ENCODE results near the gene IGDCC3.
"Not testable (repeated sequence)": the region's sequence is repeated elsewhere in the genome, so short reads cannot be mapped to it uniquely, and the experiment has no call there.

IGDCC3 gene

DNA sequence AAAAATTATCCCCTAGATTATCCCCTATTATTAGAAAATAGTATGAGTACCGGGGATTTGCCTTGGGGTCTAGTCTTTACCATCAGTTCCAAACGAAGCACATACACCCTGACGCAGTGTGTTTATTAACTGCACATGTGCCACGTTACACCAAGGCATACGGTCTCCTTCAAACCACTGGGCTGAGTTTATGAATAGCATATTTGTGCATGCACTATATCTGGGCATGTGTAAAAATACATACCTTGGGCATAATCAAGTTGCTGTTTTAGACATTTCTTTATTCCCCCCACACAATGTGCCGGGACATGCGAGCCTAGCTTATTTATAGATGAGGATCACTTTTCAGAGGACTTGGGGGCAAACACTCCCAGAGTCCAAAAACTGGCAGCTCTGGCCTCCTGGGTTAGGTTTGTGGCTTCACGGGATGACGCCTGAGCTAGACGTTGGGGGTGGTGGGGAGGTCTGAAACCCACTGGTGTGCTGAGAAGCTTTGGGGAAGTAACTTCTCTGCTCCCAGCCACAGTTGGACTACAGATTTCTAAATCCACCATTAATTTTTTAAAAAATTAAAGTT is 28.7 kb upstream of the IGDCC3 start:
- no peak for DNase-seq (ENCODE audit: low read depth in 1 of 2, low spot score in 1 of 2)

DNA sequence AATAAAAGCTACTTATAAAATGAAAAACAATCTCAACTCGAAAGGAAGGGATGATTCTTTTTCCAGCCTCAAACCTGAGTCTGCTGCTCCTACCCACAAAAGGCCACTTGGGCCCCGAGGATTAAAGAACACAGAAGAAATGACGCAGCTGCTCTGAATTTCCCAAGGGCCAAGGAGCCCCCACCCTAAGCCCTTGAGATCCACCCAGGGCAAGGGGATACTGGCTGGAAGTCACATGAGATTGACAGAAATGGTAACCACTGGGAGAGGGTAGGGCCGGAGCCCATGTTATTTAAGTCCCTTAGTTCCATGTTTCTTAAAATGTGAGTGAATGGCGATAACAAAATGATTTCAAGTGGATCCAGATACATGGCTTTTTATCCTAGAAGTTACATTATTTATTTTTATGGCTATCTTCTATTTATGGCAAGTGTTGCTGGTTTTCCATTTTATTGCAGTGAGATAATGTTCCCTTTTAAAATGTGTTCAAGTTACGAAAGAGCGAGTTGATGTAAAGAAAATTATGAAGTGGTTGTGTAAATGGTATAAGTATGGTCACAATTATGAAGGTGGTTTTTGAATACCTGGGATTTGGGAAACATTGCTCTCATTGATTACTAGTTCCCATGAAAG is 28.1 kb upstream of the IGDCC3 start:
- no peak for DNase-seq (ENCODE audit: low read depth in 1 of 2, low spot score in 1 of 2)

DNA sequence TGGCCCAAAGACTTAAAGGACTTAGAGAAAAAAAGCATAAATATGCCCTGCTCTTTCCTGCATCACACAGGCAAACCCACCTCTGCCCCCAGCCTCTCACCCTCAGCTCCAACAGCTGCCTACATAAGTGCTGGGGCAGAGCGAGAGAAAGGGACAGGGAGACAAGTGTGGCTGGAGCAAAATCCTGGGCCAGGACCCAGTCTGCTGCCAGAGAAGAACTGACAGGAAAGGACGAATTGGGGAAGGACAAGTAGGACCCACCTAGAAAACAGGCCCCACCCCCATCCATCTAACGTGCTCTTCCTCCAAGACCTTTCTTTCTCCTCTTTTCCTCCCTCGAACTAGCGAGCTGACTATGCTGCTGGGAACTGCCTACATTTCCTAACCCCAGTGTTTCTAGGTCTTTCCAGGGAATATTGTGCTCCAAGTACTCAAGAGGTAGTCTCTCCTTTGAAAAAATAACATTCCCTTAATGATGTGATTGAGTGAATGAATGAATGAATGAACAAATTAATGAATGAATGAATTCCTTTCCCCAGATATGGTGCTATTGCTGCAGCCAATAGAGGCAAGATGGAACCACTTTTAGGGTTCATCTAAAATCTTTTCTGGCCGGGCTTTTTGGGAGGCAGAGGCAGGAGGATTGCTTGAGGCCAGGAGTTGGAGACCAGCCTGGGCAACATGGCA is 26.5 kb upstream of the IGDCC3 start:
- DNase-seq (ENCODE audit: low read depth in 1 of 2, low spot score in 1 of 2): no peak

DNA sequence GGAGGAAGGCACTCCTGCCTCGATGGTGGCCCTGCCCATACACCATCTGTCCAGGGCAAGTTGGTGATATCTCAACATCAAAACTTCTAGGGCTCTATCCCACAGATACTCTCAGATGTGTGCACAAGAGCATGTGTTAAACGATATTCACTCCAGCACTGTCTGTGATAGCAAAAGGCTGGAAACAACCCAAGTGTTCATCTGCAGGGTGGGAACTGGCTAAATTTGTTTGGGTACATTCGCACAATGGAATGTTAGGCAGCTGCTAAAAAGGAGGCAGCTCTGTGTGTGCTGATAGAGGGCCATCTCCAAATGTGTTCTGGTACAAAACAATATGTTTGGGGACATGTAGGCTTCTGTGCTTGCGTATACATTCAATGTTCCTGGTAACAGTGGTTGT is 25.2 kb upstream of the IGDCC3 start:
- DNase-seq (ENCODE audit: low read depth in 1 of 2, low spot score in 1 of 2): no peak

DNA sequence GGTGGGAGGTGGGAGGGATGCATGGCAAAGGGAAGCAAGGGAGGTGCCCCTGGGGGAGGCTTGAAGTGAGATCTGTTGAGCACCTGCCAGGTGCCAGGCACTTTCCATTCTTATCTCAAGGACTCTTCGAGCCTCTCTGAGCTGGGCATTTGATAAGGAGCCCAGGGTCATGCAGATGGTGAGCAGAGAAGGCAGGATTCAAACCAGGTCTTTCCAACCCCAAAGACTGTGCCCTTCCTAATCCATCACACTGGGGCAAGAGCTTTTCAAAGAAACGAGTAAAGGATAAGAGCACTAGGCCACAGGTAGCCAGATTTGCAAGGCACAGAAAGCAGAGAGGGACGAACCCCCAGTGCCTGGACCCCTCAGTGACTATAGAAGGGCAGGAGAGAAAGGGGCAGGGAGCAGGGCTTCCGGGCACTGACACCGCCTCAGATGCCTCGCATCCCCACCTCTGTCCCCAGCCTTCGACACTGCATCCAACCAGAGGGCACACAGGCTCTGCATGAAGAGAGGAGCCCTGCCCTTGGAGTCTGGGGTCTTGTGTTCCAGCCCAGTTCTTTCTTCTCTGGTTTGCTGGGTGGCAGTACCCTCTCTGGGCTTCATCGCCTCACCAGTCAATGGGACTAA is 23.9 kb upstream of the IGDCC3 start:
- DNase-seq (ENCODE audit: low read depth in 1 of 2, low spot score in 1 of 2): no peak

DNA sequence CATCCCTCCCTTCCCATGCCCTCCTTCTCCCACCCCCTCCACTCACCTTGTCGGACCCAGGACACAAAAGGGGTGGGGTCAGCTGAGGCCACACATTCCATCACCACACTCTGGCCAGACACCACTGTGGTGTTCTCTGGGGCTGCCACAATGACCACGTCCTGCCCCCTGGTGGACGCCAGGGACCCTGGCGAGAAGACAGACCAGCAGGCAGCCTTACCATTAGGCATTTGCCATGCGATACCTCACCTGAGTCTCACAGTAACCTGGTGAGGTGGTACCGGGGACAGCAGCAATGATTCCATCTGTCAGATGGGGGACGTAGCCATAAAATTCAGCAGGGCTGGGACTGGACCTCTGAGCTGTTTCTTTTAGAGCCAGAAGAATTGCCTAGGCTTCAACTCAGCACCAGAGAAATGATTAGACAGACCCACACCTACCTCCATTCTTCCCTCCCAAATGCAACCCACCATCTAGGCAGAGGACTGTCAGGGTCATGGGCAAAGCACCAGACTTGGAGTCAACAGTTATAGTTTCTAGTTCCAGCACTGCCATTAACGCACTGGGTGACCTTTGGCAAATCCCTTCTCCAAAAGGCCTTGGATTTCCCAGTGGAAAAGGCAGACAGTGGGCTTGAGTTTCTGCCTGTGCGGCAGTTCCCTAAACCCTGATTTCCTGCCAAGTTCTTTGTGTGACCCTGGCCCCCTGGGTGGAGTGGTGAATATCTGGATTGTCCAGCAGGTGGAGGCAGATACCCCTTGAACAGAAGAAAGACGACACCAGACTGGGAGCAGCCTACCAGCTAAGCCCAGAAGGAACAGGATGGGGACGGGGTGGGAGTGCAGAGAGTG is 23.2 kb upstream of the IGDCC3 start:
- peak; percentile 10 to 15 for DNase-seq (ENCODE audit: low read depth in 1 of 2, low spot score in 1 of 2)

DNA sequence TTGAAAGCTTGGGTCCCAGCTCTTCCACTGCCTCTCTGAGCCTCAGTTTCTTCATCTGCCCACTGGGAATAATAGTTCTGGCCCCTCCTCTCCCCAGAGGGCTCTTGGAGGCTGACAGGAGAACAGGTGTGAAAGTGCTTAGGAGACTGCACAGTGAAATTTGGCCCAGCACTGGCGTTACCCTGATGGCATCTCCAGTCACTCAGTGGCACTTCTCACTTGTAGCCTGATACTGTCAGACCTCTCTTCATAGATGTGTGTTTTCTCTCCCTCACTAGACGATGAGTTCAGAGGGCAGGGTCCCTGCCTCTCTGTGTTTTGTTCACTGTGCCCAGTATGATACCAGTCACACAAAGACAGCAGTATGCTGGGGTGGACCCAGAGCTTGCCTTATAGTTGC is 22.2 kb upstream of the IGDCC3 start:
- no peak for DNase-seq (ENCODE audit: low read depth in 1 of 2, low spot score in 1 of 2)

DNA sequence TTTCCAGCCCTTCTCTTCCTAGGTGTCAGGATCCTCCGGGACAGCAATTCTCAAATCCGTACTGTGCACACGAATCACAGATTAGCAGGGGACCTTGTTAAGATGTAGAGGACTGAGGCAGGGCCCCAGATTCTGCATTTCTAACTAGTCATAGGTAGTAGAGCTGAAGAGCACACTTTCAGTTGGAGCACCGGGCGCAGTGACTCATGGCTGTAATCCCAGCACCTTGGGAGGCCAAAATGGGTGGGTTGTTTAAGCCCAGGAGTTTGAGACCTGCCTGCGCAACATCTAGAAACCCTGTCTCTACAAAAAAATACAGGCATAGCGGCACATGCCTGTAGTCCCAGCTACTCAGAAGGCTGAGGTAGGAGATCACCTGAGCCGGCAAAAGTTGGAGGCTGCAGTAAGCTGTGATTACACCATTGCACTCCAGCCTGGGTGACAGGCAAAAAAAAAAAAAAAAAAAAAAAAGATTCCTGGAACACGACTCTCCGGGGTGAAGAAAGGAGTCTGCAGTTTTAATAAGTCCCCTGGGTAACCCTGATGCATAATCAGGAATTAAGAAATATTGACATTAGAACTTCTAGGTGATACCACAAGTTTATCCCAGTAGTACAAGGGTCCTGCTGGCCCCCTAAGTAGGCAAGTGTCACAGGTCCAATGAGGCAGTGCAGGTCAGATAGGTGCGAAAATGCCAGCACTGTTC is 21.4 kb upstream of the IGDCC3 start:
- no peak for DNase-seq (ENCODE audit: low read depth in 1 of 2, low spot score in 1 of 2)

DNA sequence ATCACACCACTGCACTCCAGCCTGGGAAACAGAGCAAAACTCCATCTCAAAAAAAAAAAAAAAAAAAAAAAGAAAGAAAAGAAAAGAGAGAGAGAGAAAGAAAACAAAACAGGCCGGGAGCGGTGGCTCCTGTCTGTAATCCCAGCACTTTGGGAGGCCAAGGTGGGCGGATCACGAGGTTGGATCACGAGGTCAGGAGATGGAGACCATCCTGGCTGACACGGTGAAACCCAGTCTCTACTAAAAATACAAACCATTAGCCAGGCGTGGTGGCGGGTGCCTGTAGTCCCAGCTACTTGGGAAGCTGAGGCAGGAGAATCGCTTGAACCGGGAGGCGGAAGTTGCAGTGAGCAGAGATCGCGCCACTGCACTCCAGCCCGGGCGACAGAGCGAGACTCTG is 20.7 kb upstream of the IGDCC3 start:
- DNase-seq (ENCODE audit: low read depth in 1 of 2, low spot score in 1 of 2): not testable (repeated sequence)

DNA sequence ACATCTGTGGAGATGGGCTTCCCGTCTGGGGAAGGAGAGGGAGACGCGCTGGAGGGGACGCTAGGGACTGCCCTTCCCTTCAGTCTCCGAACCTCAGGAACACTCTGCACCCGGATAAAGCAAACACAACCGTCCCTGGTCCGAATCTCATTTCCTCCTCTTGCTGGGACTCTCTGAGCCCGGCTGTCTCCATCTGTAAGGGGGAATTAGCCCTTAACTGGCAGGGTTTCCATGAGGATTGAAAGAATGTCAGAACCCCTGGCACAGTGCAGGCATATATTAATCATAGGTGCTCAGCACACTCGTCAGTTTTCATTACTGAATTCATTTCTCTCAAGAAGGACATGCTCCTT is 19.1 kb upstream of the IGDCC3 start:
- DNase-seq (ENCODE audit: low read depth in 1 of 2, low spot score in 1 of 2): no peak

DNA sequence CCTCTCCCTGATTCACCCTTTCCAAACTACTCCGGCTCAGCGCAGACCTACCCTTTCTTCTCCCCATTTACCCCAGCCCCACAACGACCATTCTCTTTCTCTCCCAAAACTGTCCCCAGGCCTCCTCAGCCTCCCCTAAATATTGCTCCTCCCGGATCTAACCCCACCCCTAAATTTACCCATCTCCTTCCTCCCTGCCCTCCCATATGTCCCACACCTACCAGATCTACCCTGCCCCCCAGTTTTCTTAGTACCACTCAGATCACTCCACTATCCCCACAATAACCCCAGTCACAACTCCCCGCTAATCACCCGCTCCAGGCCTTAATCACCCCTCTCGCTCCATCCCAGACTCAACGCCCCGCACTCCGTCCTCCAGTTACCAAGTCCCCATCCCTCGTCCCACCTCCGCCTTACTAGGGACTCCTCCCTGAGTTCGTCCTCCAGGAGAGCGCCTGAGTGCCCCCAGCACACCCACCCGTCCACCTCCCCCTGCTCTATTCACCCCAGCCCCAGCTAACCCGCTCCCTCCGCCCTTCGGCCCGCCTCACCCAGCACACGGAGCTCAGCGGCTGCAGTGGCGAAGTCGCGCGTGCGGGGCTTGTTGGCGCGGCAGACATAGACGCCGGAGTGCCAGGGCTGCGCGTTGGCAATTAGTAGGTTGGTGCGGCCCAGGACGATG is 18.6 kb upstream of the IGDCC3 start:
- no peak for DNase-seq (ENCODE audit: low read depth in 1 of 2, low spot score in 1 of 2)

DNA sequence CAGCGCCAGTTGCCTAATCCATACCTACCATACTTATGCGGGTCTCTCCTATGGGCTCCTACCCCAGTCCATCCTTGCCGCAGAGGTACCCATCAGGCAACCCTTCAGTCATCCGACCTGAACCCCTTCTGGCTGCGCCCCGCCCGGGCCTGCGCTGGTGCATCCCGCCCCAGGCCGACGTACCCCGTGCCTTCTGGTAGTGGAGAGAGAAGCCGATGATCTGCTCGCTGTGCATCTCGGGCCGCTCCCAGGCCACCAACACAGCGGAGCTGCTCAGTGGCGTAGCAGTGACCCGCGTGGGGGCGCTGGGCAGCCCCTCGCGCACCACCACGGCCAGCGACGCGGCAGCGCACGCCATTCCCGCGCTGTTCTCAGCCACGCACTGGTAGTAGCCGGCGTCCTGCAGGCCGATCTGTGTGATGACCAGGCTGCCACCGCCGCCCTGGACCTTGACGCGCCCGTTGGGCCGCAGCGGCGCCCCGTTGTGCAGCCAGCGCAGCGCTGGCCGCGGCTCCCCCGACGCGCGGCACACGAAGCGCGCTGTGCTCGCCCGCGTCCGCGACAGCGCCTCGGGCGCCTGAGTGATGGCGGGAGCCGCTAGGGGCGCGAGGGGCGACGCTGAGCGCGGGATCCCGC is 17.9 kb upstream of the IGDCC3 start:
- DNase-seq (ENCODE audit: low read depth in 1 of 2, low spot score in 1 of 2): no peak

DNA sequence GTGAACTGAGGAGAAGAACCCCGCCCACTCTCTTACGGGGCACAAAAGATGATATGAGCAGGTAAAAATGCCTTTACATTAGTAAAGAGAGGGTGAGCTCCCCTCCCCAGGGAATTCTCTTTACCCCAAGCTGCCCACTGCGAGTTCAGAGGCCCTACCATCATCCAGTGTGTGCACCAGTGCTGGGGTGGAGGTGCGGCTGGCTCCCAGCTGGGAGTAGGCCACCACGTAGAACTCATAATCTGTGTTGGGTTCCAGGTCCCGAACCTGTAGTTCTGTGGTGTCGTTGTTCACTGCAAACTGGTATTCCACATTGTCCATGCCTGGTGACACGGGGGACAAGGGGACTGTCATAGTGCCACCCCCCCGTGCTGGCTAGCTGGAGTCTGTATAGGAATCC is 17.1 kb upstream of the IGDCC3 start:
- DNase-seq (ENCODE audit: low read depth in 1 of 2, low spot score in 1 of 2): no peak

DNA sequence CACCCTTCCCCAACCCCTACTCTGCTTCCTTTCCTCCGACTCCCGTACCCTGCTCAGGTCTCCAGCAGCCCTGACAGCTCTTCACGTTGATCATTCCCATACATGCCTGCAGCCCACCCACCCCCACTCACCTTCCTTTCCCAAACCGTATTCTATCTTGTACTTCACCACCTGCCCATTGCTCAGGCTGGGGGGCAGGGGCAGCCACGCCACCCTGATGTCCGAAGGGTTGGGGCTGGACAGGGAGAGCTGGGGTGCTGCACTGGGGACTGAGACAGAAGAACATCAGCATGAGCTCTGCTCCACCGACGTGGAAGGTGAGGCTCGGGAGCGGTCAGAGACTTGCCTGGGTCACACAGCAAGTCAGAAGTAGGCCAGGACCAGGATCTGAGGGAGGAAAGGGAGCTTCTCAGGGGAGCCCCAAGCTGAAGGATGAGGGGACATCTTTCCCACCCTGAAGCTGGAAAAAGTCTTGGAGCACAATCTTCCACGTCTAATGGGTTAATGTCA is 16.5 kb upstream of the IGDCC3 start:
- DNase-seq (ENCODE audit: low read depth in 1 of 2, low spot score in 1 of 2): no peak

DNA sequence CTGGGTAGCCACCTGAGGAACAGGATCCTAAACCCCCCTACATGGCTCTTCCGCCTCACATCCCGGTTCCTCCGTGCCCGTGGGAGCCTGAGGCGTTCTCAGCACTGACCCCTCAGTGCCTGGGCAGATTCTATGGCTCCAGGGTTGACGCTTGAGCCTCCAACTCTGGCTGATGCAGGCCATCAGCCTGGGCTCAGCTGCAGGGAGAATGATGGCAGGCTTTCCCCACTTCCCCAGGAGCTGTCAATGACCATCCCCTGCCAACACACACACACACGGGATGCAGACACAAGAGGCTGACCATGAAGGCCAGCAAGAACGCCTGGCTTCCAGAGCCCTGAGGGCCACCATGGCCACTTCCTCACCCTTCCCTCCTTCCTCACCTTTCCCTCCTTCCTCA is 15.8 kb upstream of the IGDCC3 start:
- DNase-seq (ENCODE audit: low read depth in 1 of 2, low spot score in 1 of 2): no peak

DNA sequence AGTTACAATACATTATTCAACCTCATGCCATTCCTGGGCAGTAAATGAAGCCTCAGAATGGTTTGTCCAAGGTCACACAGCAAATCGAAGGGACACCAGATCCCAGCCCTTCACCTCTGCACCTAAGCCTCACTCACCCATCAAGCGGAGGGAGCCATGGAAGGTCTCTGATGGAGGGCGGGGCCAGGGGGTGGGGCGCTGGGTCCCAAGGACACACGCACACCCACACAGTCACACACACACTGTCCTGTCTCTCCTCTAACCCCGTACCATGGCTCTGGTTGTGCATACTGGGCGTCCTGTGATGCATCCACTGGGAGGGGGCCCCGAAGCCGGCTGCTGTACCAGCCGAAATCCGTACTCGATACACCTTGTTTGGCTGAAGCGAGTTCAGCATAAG is 15.3 kb upstream of the IGDCC3 start:
- no peak for DNase-seq (ENCODE audit: low read depth in 1 of 2, low spot score in 1 of 2)

DNA sequence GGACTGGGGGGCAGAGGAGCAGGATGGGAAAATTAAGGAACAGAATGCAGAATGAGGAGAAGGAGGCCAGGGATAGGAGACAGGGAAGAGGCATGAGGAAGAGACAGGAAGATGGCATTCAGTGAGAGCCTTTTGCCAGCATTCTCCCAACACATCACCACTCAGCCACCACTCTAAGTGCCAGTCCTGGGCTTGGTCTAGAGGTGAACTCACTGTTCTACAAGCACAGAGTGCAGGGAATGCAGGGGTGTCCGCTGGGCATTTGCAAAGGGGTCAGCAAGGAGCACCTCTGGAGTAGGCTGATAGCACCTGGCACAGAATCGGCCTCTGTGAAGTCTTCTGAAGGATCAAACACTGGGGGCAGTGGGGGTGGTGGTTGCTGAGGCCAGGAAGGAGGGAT is 14.6 kb upstream of the IGDCC3 start:
- no peak for DNase-seq (ENCODE audit: low read depth in 1 of 2, low spot score in 1 of 2)

DNA sequence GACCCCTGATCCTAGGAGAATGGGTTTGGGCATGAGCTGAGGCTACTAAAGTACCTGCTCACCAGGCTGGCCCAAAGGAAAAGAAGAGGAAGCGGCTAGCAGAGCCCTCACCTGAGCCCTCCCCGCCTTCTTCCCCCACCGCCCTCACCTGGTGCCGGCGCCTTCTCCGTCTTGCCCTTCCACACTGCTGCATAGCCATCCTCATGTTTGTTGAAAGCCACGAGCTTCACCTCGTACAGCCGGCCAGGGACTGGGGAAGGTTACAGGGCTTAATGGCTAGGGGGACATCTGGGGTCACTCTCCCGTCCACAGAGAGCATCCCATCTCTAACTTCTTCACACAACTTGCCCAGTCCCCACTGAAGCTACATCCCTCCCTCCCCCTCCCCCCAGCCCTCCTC is 13.9 kb upstream of the IGDCC3 start:
- no peak for DNase-seq (ENCODE audit: low read depth in 1 of 2, low spot score in 1 of 2)

DNA sequence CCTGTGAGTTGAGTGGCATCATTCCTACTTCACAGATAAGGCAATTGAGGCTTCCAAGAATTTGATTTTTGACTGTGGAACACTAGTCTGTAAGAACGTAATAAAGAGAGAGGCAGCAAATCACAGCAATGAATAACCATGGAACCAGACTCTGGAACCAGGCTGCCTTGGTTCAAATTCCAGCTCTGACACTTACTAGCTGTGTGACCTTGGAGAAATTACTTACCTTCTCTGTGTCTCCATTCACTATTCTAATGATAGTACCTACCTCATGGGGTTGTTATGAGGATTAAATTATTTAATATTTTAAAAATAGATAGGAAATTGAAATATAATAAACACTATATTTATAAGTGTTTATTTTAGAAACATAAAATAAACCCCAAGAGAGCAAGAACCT is 12.6 kb upstream of the IGDCC3 start:
- DNase-seq (ENCODE audit: low read depth in 1 of 2, low spot score in 1 of 2): no peak

DNA sequence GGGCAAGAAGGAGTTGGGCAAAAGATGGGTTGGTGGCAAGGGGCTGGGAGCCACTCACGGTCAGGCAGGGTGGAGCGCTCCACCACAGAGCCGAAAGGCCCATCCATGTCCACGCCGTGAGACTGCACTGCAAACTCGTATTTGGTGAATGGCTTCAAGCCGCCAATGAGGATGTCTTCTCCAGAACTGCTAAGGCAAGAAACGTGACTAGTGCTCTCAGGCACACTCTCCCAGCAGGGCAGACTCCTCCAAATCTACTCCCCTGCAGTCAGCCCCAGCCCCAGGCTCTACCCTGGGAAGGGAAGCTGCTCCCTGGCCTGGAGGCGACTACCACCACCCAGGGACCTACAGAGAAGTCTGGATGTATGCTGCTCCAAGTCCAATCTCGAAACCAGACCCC is 11.4 kb upstream of the IGDCC3 start:
- DNase-seq (ENCODE audit: low read depth in 1 of 2, low spot score in 1 of 2): no peak

All from activated T-helper 1 cell treated with anti-CD3 and anti-CD28 coated beads, Interleukin-2, amount 50 U/mL, for 16 hours (primary cell).